Peyer's patch (tissue), 4 donors: Measurements from ENCODE around the gene REXO1. TPM values are rescaled to one million over a fixed set of nuclear protein-coding genes. Genes with fewer than 3 reads are reported as not detected.
A peak's percentile ranks its signal among the peaks of the same experiment; 100 is the strongest.

ENCODE experiments used
- DNase-seq, 3 donors: peaks; one replicate each; pipeline ENCODE4 v3.0.0-alpha.2; 2017 to 2019
- H3K27ac ChIP-seq, 4 donors: fragments of 200-600 bp; sonication (generic); one replicate each; pipeline ENCODE4 v1.5.1; 2016 to 2019
- H3K27me3 ChIP-seq, 2 donors: fragments of 200-600 bp; sonication (generic); one replicate each; pipeline ENCODE4 v1.5.1; 2019
- H3K36me3 ChIP-seq, 3 donors: fragments of 200-600 bp; sonication (generic); one replicate each; pipeline ENCODE4 v1.5.1; 2016 to 2019
- H3K4me1 ChIP-seq, 4 donors: fragments of 200-600 bp; sonication (generic); one replicate each; pipeline ENCODE4 v1.5.1; 2016 to 2019
- H3K4me3 ChIP-seq, 4 donors: fragments of 200-600 bp; sonication (generic); 1 replicate in 3 of 4; 2 replicates in 1 of 4; pipeline ENCODE4 v1.5.1; 2016 to 2019; ENCODE audit warnings: mild to moderate bottlenecking in 1 of 4
- H3K9me3 ChIP-seq, 4 donors: fragments of 200-600 bp; sonication (generic); one replicate each; pipeline ENCODE4 v1.5.1; 2016 to 2019; ENCODE audit warnings: mild to moderate bottlenecking in 1 of 4
- POLR2A ChIP-seq, 2 donors: fragments of 450-650 bp; IDR thresholded peaks; one replicate each; pipeline ENCODE4 v1.5.1; 2017; ENCODE audit warnings: antibody characterized with exemption in 2 of 2, mild to moderate bottlenecking in 2 of 2, moderate library complexity in 2 of 2
- total RNA-seq, 4 donors: library from RNA; depleted of rRNA; stranded (reverse); fragments of >200 nt; gene quantifications; one replicate each; pipeline ENCODE4 v1.1.0, GENCODE V29; 2016
- TF ChIP-seq, protein P1 (sequence below), 6 experiments: fragments of 450-650 bp in 4 of 6; fragments of 200-600 bp in 2 of 6; sonication (generic) in 1 of 6; IDR thresholded peaks; one replicate each; pipeline ENCODE4 v1.5.1; 2017 to 2019; ENCODE audit warnings: antibody characterized with exemption in 6 of 6, mild to moderate bottlenecking in 3 of 6, moderate library complexity in 1 of 6

The REXO1 gene
- total RNA-seq, 4 donors from 2014 or later = 47.0 to 101 (median 57.2) TPM

GRCh38 chr19:1844513-1845124 is 3.7 kb downstream of the REXO1 start:
- peaks cover 7 to 83% (median 34%) of the 10 kb centered on the region in 4 donors for H3K4me1 ChIP-seq
- DNase-seq = no peak
- no peaks in the 10 kb centered on the region for H3K36me3 ChIP-seq
- H3K4me3 ChIP-seq = no peak overlapping the region
- H3K27ac ChIP-seq = no peak overlapping the region
- no peaks in the 10 kb centered on the region for H3K27me3 ChIP-seq
- TF ChIP-seq POLR2A (IDR thresholded peaks at IDR 0.05) = no peak
- TF ChIP-seq, protein P1, sequence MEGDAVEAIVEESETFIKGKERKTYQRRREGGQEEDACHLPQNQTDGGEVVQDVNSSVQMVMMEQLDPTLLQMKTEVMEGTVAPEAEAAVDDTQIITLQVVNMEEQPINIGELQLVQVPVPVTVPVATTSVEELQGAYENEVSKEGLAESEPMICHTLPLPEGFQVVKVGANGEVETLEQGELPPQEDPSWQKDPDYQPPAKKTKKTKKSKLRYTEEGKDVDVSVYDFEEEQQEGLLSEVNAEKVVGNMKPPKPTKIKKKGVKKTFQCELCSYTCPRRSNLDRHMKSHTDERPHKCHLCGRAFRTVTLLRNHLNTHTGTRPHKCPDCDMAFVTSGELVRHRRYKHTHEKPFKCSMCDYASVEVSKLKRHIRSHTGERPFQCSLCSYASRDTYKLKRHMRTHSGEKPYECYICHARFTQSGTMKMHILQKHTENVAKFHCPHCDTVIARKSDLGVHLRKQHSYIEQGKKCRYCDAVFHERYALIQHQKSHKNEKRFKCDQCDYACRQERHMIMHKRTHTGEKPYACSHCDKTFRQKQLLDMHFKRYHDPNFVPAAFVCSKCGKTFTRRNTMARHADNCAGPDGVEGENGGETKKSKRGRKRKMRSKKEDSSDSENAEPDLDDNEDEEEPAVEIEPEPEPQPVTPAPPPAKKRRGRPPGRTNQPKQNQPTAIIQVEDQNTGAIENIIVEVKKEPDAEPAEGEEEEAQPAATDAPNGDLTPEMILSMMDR (IDR thresholded peaks at IDR 0.05) = no peak
- H3K9me3 ChIP-seq = no peaks in the 10 kb centered on the region

DNA sequence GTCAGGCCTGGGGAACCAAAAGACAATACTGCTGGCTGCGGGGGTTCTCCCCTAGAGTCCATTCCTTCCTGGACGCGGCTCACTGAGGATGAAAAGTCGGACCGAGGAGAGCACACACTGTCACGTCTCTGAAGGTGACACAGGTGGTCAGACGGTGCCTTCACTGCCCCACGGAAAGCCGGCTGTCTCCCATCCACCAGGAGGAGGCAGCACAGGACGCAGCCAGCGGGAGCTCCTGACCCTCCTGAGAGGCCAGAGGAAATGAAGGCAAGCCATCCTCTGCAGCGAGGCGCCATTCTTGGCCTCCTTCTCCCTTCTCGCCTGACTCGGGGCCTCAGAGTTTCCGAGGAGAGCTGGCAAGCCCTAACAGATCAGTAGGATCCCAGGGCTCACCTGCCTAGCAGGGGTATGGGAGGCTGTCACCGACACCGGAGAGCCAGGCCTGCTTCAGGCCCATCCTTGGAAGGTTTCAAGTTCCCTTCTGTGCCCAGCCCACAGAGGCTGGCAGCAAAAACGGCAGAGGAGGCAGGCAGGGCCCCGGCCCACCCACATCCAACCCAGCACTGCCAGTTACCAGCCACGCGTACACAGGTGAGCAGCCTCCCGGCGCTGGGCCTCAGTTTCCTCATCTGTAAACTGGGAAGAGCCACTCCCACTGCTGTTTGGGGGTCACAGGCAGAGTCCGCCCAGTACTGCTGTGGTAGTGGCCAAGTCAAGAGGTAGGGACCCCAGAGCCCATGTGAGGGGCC is 4.5 kb downstream of the REXO1 start:
- no peak for TF ChIP-seq POLR2A (IDR thresholded peaks at IDR 0.05)
- TF ChIP-seq, protein P1 (IDR thresholded peaks at IDR 0.05) = no peak
- no peaks in the 10 kb centered on the region for H3K9me3 ChIP-seq
- H3K36me3 ChIP-seq = no peaks in the 10 kb centered on the region
- peaks cover 7 to 87% (median 34%) of the 10 kb centered on the region in 4 donors for H3K4me1 ChIP-seq
- no peak overlapping the region for H3K27ac ChIP-seq
- DNase-seq = no peak
- H3K4me3 ChIP-seq = no peak overlapping the region
- no peaks in the 10 kb centered on the region for H3K27me3 ChIP-seq

DNA sequence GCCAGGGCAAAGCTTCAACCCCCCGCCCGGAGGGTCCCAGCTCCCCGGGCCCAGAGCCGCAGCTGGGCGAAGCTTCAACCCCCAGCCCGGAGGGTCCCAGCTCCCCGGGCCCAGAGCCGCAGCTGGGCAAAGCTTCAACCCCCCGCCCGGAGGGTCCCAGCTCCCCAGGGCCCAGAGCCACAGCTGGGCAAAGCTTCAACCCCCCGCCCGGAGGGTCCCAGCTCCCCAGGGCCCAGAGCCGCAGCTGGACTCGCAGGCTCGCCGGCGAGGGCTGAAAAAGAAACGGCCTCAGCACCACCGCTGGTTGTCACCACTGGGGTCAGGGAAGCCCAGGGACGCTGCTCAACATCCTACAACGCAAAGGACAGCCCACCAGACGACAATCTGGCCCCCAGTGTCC is 5.2 kb downstream of the REXO1 start:
- Histone ChIP-seq H3K9me3 (no peaks in the 10 kb centered on the region), H3K4me1 (peaks cover 7 to 91% (median 34%) of the 10 kb centered on the region in 4 donors), H3K4me3 (no peak overlapping the region), H3K27ac (no peak overlapping the region), H3K36me3 (no peaks in the 10 kb centered on the region), H3K27me3 (no peaks in the 10 kb centered on the region)
- TF ChIP-seq, protein P1 (IDR thresholded peaks at IDR 0.05) = no peak
- no peak for TF ChIP-seq POLR2A (IDR thresholded peaks at IDR 0.05)
- DNase-seq = no peak

DNA sequence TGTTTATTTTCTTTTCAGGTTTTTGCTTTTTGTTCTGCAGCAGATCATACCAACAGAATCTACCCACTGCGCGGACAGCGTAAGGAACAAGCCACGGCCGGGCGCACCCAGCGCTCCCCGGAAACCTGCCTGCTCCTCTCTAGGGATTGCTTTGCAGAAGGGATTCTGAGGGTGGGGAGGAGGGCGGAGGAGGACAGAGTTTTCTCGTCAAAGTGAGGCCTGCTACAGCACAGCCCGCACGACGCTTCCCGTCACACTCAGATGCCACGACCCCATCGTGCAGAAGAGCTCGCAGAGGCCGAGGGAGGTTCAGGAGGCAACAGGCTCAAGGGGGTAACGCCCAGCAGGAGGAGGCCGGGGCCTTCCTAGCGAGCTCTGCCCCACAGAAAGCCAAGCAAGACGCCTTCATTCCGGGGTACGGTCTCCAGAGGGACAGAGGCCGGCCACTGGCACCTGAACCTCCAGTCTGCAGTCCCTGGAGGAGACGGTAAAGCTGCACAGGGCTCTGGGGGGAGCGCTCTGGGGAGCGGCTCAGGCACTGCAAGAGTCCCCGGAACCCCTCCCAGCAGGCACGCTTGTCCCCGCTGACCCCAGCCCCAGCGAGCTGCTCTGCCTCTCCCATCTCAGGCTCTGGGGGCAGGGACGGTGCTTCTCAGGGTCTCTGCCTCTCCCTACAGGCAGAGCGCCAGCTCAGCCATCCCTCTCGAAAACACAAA is 6.9 kb downstream of the REXO1 start:
- no peak overlapping the region for H3K4me3 ChIP-seq

GRCh38 chr19:1840541-1841115 is 7.7 kb downstream of the REXO1 start:
- H3K27ac ChIP-seq = peak overlapping the region in 2 of 4 donors; percentile 52 to 57
- no peaks in the 10 kb centered on the region for H3K36me3 ChIP-seq
- no peak overlapping the region for H3K4me3 ChIP-seq
- no peaks in the 10 kb centered on the region for H3K9me3 ChIP-seq
- peaks cover 4 to 82% (median 20%) of the 10 kb centered on the region in 4 donors for H3K4me1 ChIP-seq
- H3K27me3 ChIP-seq = no peaks in the 10 kb centered on the region
- DNase-seq = no peak
- no peak for TF ChIP-seq POLR2A (IDR thresholded peaks at IDR 0.05)
- TF ChIP-seq, protein P1 (IDR thresholded peaks at IDR 0.05) = no peak

More for the DNA sequence above, 6.9 kb downstream of the REXO1 start:
- no peaks in the 10 kb centered on the region for H3K27me3 ChIP-seq
- TF ChIP-seq, protein P1 (IDR thresholded peaks at IDR 0.05) = no peak
- TF ChIP-seq POLR2A (IDR thresholded peaks at IDR 0.05) = no peak
- peak overlapping the region in 1 of 4 donors; percentile 57 for H3K27ac ChIP-seq
- no peaks in the 10 kb centered on the region for H3K36me3 ChIP-seq
- H3K9me3 ChIP-seq = no peaks in the 10 kb centered on the region
- no peak for DNase-seq
- H3K4me1 ChIP-seq = peaks cover 4 to 89% (median 24%) of the 10 kb centered on the region in 4 donors
